PC-9 (cell line): ENCODE measurements around the gene CNP. TPM values are rescaled to one million over a fixed set of nuclear protein-coding genes. Genes with fewer than 3 reads are reported as not detected.

Experiments
- BruUV-seq: library from RNA; stranded (reverse); fragments of 400-500 nt; replicated peaks from 2 replicates; lab custom pipeline; 2021; lab: Mats Ljungman, UMichigan
- CTCF ChIA-PET: fragments of 300-600 bp; sonication (Branson Sonifier 250); formaldehyde crosslinking; loops from one replicate; lab custom pipeline; 2022; ENCODE audit warnings: antibody characterized with exemption; lab: Charles Lee
- POLR2A ChIA-PET: fragments of 300-600 bp; sonication (Branson Sonifier 250); formaldehyde crosslinking; loops from one replicate; lab custom pipeline; 2022; ENCODE audit warnings: antibody characterized with exemption; ENCODE audit not compliant: unreplicated experiment; lab: Charles Lee
- DNase-seq, 2 experiments: peaks; one replicate each; pipeline versions ENCODE4 v3.0.0 to v3.0.0-alpha.2; 2015 to 2022; ENCODE audit warnings: mixed read lengths in 1 of 2
- H2AFZ ChIP-seq: fragments of 200-600 bp; sonication (generic); 2 replicates; pipeline ENCODE4 v1.8.1; 2017; ENCODE audit warnings: antibody characterized with exemption
- H3F3A ChIP-seq: fragments of 200-600 bp; sonication (generic); 2 replicates; pipeline ENCODE4 v1.8.1; 2017; ENCODE audit warnings: antibody characterized with exemption, mild to moderate bottlenecking, low read depth; ENCODE audit not compliant: insufficient read depth
- H3K27ac ChIP-seq: fragments of 200-600 bp; sonication (generic); 2 replicates; pipeline ENCODE4 v1.6.1; 2016; ENCODE audit warnings: mixed run types
- H3K27me3 ChIP-seq: fragments of 200-600 bp; sonication (generic); 2 replicates; pipeline ENCODE4 v1.6.1; 2016; ENCODE audit warnings: low read depth, mixed run types; ENCODE audit not compliant: insufficient read depth
- H3K36me3 ChIP-seq: fragments of 200-600 bp; sonication (generic); 2 replicates; pipeline ENCODE4 v1.6.1; 2016; ENCODE audit warnings: low read depth, mixed run types
- H3K4me1 ChIP-seq: fragments of 200-600 bp; sonication (generic); replicated peaks from 2 replicates; pipeline ENCODE4 v1.6.1; 2016; ENCODE audit warnings: mixed run types; ENCODE audit not compliant: insufficient read depth
- H3K4me2 ChIP-seq: fragments of 200-600 bp; sonication (generic); 2 replicates; pipeline ENCODE4 v1.6.1; 2017; ENCODE audit warnings: mixed run types
- H3K4me3 ChIP-seq: fragments of 200-600 bp; sonication (generic); 2 replicates; pipeline ENCODE4 v1.6.1; 2016; ENCODE audit warnings: mixed run types
- H3K79me2 ChIP-seq: fragments of 200-600 bp; sonication (generic); 2 replicates; pipeline ENCODE4 v1.6.1; 2017; ENCODE audit warnings: low read depth, mixed run types
- H3K9me2 ChIP-seq: fragments of 200-600 bp; sonication (generic); 2 replicates; pipeline ENCODE4 v1.8.1; 2017; ENCODE audit warnings: mild to moderate bottlenecking; ENCODE audit not compliant: insufficient read depth
- H3K9me3 ChIP-seq: fragments of 200-600 bp; sonication (generic); 2 replicates; pipeline ENCODE4 v1.8.1; 2016; ENCODE audit warnings: low read depth; ENCODE audit not compliant: insufficient read depth
- H4K20me1 ChIP-seq: fragments of 200-600 bp; sonication (generic); 2 replicates; pipeline ENCODE4 v1.8.1; 2017; ENCODE audit not compliant: insufficient read depth
- EZH2 ChIP-seq: fragments of 200-600 bp; sonication (generic); IDR thresholded peaks from 2 replicates; pipeline ENCODE4 v1.8.0; 2017; ENCODE audit warnings: antibody characterized with exemption, low read depth
- intact Hi-C: fragments of 100-400 bp; cut with micrococcal nuclease; formaldehyde crosslinking; loops from one replicate; pipeline ENCODE4 v1.10.0; 2022; ENCODE audit not compliant: unreplicated experiment
- total RNA-seq: library from RNA; stranded (reverse); gene quantifications from 2 replicates; pipeline ENCODE4 v1.2.3, GENCODE V29; 2021
- TF ChIP-seq, protein P1 (sequence below): fragments of 200-600 bp; sonication (generic); conservative IDR thresholded peaks from 2 replicates; pipeline ENCODE4 v1.6.1; 2017; ENCODE audit warnings: mixed run types, antibody characterized with exemption, mild to moderate bottlenecking, moderate library complexity

CNP gene
- total RNA-seq, 1 experiment from 2014 or later: 64.7 TPM

DNA sequence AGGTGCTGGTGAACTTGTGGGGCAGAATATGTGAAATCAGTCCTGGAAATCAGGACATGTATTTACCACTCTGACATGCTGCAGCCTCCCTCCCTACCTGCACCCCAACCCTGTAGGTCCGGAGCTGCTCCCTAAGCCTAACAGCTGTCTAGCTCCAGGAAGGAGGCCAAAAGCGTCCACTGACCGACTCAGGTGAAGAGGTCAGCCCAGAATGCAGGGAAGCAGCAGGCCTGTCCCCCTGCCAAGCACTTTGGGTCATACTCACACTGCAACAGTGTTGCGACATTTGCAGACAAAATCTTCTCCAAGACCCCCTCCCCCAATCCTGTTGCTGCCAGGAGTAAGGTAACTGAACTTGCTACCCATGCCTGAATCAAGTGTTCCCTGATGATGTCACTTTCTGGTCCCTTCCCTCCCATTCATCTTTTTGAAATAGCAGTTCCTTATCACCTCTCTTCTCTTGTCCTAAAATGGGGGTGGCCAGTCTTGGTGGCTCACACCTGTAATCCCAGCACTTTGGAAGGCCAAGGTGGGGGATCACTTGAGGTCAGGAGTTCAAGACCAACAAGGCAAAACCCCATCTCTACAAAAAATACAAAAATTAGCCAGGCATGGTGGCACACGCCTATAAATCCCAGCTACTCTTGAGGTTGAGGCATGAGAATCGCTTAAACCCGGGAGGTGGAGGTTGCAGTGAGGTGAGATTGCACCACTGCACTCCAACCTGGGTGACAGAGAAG, 46.6 kb upstream of the CNP start:
- H2AFZ ChIP-seq: peak overlapping the region; percentile 94
- peak overlapping the region; percentile 98 for H3K4me2 ChIP-seq
- no peaks in the 10 kb centered on the region for H3K36me3 ChIP-seq
- H3K9me3 ChIP-seq: no peaks in the 10 kb centered on the region
- H4K20me1 ChIP-seq: peaks cover 20% of the 10 kb centered on the region
- H3K27ac ChIP-seq: peak overlapping the region; percentile 80
- peaks cover 36% of the 10 kb centered on the region for H3K4me1 ChIP-seq
- no TSS peak for BruUV-seq
- H3K79me2 ChIP-seq: peaks cover 37% of the 10 kb centered on the region
- no peaks in the 10 kb centered on the region for H3K9me2 ChIP-seq
- CTCF ChIA-PET: interaction anchor here (0.6 to 2.0 kb wide), 2 partner anchors 11 to 195 kb away, joined by 7 to 17 read pairs; partner anchors contain the start of gene ODAD4
- intact Hi-C loops: no loop called here
- H3K4me3 ChIP-seq: peak overlapping the region; percentile 98; the same call in 1 of the 2 replicates
- H3K27me3 ChIP-seq: no peaks in the 10 kb centered on the region
- peak; percentile 30 to 59 for DNase-seq
- TF ChIP-seq, protein P1, sequence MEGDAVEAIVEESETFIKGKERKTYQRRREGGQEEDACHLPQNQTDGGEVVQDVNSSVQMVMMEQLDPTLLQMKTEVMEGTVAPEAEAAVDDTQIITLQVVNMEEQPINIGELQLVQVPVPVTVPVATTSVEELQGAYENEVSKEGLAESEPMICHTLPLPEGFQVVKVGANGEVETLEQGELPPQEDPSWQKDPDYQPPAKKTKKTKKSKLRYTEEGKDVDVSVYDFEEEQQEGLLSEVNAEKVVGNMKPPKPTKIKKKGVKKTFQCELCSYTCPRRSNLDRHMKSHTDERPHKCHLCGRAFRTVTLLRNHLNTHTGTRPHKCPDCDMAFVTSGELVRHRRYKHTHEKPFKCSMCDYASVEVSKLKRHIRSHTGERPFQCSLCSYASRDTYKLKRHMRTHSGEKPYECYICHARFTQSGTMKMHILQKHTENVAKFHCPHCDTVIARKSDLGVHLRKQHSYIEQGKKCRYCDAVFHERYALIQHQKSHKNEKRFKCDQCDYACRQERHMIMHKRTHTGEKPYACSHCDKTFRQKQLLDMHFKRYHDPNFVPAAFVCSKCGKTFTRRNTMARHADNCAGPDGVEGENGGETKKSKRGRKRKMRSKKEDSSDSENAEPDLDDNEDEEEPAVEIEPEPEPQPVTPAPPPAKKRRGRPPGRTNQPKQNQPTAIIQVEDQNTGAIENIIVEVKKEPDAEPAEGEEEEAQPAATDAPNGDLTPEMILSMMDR: no peak
- TF ChIP-seq EZH2: no peak
- POLR2A ChIA-PET: interaction anchor here (0.7 to 2.1 kb wide), 2 partner anchors 11 to 232 kb away, joined by 3 to 8 read pairs; partner anchors contain the start of genes EIF1 and ODAD4
- H3F3A ChIP-seq: peaks cover 17% of the 10 kb centered on the region

GRCh38 chr17:41920580-41920955, 46.0 kb upstream of the CNP start:
- TF ChIP-seq, protein P1: no peak
- TF ChIP-seq EZH2: no peak
- Histone ChIP-seq H3K4me3 (no peak overlapping the region), H2AFZ (no peak overlapping the region), H3K27ac (peak overlapping the region; percentile 80; the same call in 1 of the 2 replicates), H3K9me2 (no peaks in the 10 kb centered on the region), H3K27me3 (no peaks in the 10 kb centered on the region), H3K79me2 (peaks cover 32% of the 10 kb centered on the region), H4K20me1 (peaks cover 14% of the 10 kb centered on the region; the same call in 1 of the 2 replicates), H3K4me1 (peaks cover 30% of the 10 kb centered on the region), H3F3A (peaks cover 17% of the 10 kb centered on the region), H3K4me2 (peak overlapping the region; percentile 98; the same call in 1 of the 2 replicates), H3K9me3 (no peaks in the 10 kb centered on the region), H3K36me3 (no peaks in the 10 kb centered on the region)
- ChIA-PET POLR2A (no interaction called here), CTCF (interaction anchor here (0.6 kb wide), 1 partner anchor 24 kb away, joined by 5 read pairs; no protein-coding TSS in a partner anchor)
- DNase-seq: no peak
- no TSS peak for BruUV-seq
- intact Hi-C loops: no loop called here

DNA sequence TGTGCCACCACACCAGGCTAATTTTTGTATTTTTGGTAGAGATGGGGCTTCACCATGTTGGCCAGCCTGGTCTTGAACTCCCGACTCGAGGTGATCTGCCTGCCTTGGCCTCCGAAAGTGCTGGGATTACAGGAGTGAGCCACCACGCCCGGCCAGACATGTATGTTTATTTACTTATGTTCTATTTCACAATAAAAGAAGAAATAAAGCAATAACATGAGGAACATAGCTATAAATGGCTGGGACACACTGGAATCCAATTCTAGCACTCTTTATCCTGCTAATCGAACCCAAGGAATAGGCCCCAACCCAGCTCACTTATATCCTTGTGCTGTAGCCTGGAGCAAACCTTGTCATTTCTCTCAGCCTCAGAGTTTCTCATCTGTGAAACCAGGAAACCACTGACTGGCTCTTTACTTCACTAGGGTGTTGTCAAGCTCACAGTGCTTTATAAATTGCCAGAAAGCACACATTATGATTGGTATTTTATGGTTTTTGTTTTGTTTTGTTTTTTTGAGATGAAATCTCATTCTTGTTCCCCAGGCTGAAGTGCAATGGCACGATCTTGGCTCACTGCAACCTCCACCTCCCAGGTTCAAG, 40.5 kb upstream of the CNP start:
- TF ChIP-seq, protein P1: no peak
- TF ChIP-seq EZH2: no peak
- H3K4me1 ChIP-seq: peaks cover 13% of the 10 kb centered on the region
- no peaks in the 10 kb centered on the region for H3K9me2 ChIP-seq
- no peaks in the 10 kb centered on the region for H3K79me2 ChIP-seq
- H3F3A ChIP-seq: peaks cover 9% of the 10 kb centered on the region; the same call in 1 of the 2 replicates
- no peak for DNase-seq
- intact Hi-C loops: no loop called here
- BruUV-seq: no TSS peak
- no peaks in the 10 kb centered on the region for H3K27me3 ChIP-seq
- H4K20me1 ChIP-seq: no peaks in the 10 kb centered on the region
- no peaks in the 10 kb centered on the region for H3K9me3 ChIP-seq
- no peak overlapping the region for H3K4me2 ChIP-seq
- no peaks in the 10 kb centered on the region for H3K36me3 ChIP-seq
- H3K27ac ChIP-seq: no peak overlapping the region
- POLR2A ChIA-PET: no interaction called here
- CTCF ChIA-PET: no interaction called here
- H2AFZ ChIP-seq: no peak overlapping the region
- H3K4me3 ChIP-seq: no peak overlapping the region
